OCI-M2 (cell line): ENCODE data around the gene TUBB4B.
"Not testable (repeated sequence)": the region's sequence is repeated elsewhere in the genome, so short reads cannot be mapped to it uniquely, and the experiment has no call there.

ENCODE experiments used
- DNase-seq: peaks from one replicate; lab custom pipeline; 2025; ENCODE audit not compliant: unreplicated experiment; lab: John Stamatoyannopoulos, UW

TUBB4B gene

GRCh38 chr9:137251490-137252268, 10.6 kb downstream of the TUBB4B start:
- no peak for DNase-seq

- DNase-seq = no peak
These were observed 11.7 kb downstream of the TUBB4B start for GRCh38 chr9:137252555-137253506.

GRCh38 chr9:137253717-137254623, 12.9 kb downstream of the TUBB4B start:
- no peak for DNase-seq

- DNase-seq = peak; percentile 21
These were observed 13.7 kb downstream of the TUBB4B start, which contains the start of gene NELFB for GRCh38 chr9:137254624-137255447. TSS of gene NELFB (plus strand) at chr9:137255327.

GRCh38 chr9:137255448-137256114, 14.5 kb downstream of the TUBB4B start:
- DNase-seq = no peak

- no peak for DNase-seq
These were observed 15.3 kb downstream of the TUBB4B start for GRCh38 chr9:137256362-137256761.

- DNase-seq = no peak
These were observed 15.8 kb downstream of the TUBB4B start for GRCh38 chr9:137256856-137257255.

- not testable (repeated sequence) for DNase-seq
These were observed 21.3 kb downstream of the TUBB4B start for GRCh38 chr9:137262173-137262908.

- DNase-seq = no peak
These were observed 21.8 kb downstream of the TUBB4B start for GRCh38 chr9:137262909-137263285.

- no peak for DNase-seq
These were observed 22.4 kb downstream of the TUBB4B start for GRCh38 chr9:137263506-137263905.

- DNase-seq = no peak
These were observed 23.0 kb downstream of the TUBB4B start for GRCh38 chr9:137264067-137264466.

GRCh38 chr9:137265496-137266161, 24.5 kb downstream of the TUBB4B start:
- DNase-seq = no peak

- DNase-seq = no peak
These were observed 25.1 kb downstream of the TUBB4B start for GRCh38 chr9:137266162-137266527.

GRCh38 chr9:137266585-137267453, 25.7 kb downstream of the TUBB4B start:
- no peak for DNase-seq

GRCh38 chr9:137267933-137268355, 26.9 kb downstream of the TUBB4B start:
- no peak for DNase-seq

- DNase-seq = no peak
These were observed 27.6 kb downstream of the TUBB4B start for GRCh38 chr9:137268538-137269201.
